ENCODE measurements around the gene SIRPB2.

- TF ChIP-seq SIN3A (IDR thresholded peaks at IDR 0.05; ENCODE audit: borderline replicate concordance, insufficient read depth, low read length) (no peak), REST (IDR thresholded peaks at IDR 0.05; ENCODE audit: insufficient read depth in 1 of 2, low read depth in 2 of 2, low read length in 2 of 2) (no peak)
Measured at GRCh38 chr20:1427457-1428054, 63.7 kb downstream of the SIRPB2 start.

All from PFSK-1 (cell line).